Measurements from ENCODE around the gene C2CD4B.

The C2CD4B gene

DNA sequence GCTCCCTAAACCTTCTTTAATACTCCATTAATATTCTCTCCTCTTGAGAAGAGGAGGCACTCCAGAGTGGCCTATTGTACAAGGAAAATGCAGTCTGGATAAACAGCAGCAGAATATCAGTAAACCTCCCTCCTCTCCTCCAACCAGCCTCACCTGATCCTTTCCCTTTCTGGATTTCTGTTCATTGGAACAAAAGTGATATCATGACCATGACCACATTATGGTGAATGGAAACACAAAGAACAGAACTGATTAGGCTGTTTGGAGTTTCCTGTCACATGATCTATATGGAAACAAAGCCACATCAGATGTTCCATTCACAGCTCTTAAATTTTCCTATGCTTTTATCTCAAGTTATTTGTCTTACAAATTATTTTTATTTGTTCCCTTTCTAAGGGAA lies 14.6 kb downstream of the C2CD4B start:
- no peak overlapping the region for H3K27ac ChIP-seq
- no peak for TF ChIP-seq ZFX (IDR thresholded peaks at IDR 0.05; ENCODE audit: borderline replicate concordance)
- TF ChIP-seq, protein P1, sequence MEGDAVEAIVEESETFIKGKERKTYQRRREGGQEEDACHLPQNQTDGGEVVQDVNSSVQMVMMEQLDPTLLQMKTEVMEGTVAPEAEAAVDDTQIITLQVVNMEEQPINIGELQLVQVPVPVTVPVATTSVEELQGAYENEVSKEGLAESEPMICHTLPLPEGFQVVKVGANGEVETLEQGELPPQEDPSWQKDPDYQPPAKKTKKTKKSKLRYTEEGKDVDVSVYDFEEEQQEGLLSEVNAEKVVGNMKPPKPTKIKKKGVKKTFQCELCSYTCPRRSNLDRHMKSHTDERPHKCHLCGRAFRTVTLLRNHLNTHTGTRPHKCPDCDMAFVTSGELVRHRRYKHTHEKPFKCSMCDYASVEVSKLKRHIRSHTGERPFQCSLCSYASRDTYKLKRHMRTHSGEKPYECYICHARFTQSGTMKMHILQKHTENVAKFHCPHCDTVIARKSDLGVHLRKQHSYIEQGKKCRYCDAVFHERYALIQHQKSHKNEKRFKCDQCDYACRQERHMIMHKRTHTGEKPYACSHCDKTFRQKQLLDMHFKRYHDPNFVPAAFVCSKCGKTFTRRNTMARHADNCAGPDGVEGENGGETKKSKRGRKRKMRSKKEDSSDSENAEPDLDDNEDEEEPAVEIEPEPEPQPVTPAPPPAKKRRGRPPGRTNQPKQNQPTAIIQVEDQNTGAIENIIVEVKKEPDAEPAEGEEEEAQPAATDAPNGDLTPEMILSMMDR (IDR thresholded peaks at IDR 0.05): no peak

DNA sequence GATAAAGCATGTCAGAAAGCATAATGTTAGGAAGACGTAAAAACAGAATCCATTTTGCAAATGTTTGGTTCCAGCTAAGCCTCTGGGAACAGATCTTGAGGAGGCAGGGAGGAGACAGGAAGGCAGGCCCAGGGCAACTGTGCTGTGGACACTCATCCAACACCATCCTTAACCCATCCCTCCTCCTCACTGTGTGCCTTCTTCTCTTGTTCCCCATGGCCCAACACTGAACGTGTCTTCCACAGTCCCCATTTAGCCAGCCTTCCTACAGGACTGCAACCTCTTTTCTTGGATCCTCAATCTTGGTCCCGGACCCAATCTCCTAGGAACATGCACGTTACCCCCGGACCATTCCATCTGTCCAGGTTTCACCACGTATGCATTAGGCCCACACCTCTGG lies 15.4 kb downstream of the C2CD4B start:
- H3K27ac ChIP-seq: no peak overlapping the region
- no peak for TF ChIP-seq ZFX (IDR thresholded peaks at IDR 0.05; ENCODE audit: borderline replicate concordance)
- TF ChIP-seq, protein P1 (IDR thresholded peaks at IDR 0.05): no peak

DNA sequence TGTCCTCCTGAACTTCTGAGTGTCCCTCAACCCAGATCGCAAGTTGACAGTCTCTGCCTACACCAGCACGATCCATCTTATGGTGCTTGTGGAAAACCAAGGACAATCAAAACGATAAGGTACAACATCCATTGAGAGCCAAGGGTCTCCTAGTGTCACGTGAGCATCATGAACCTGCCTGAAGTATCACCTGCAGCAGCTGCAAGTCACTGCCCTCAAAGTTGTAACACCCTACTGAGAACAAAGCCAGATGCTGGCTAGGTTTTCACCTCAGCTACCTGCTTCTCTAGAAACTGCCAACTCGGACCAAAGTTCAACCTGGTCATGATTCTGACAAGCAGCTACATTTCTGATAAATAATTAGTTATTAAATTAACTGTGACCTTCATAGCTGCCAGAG lies 17.5 kb downstream of the C2CD4B start:
- TF ChIP-seq ZFX (IDR thresholded peaks at IDR 0.05; ENCODE audit: borderline replicate concordance): no peak
- TF ChIP-seq, protein P1 (IDR thresholded peaks at IDR 0.05): no peak
- no peak overlapping the region for H3K27ac ChIP-seq

DNA sequence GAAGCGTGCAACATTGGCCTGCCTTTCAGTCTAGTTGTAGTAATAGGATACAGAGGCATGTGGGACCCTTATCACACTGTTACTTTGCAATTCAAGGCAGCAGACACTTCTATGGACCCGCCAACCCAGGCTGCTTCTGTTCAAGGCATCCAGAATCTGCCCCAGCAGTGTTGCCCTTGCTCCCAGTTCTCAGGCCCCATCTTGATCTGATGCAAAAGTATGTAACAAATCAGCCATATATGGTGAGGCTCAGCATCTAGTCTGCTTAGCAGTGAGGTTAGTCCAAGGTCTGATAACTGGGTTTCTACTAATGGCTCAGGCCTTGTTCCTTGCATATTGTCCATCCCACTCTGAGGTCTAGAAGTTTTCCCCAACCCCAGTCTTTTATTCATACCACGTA lies 17.9 kb downstream of the C2CD4B start:
- no peak overlapping the region for H3K27ac ChIP-seq
- TF ChIP-seq ZFX (IDR thresholded peaks at IDR 0.05; ENCODE audit: borderline replicate concordance): no peak
- TF ChIP-seq, protein P1 (IDR thresholded peaks at IDR 0.05): no peak

DNA sequence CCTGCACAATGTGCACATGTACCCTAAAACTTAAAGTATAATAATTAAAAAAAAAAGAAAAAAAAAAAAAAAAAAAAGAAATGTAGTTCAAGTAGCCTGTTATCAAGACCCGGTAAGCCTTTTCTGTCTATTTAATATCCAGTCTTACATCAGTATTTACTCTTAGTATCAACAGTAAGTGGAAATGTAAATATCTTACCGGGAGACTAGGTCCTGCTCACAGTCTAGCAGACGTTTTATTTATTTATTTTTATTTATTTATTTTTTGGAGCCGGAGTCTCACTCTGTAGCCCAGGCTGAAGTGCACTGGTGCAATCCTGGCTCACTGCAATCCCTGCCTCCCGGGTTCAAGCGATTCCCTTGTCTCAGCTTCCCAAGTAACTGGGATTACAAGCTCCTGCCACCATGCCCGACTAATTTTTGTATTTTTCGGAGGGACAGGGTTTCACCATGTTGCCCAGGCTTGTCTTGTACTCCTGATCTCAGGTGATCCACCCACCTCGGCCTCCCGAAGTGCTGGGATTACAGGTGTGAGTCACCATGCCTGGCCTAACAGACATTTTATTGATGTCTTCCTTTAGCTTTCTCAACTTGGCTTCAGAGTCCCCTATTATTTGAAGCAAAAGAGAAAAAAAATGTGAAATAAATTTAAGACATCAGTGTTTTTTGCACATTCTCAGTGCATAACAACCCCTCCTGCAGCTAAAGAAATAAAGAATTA lies 19.9 kb downstream of the C2CD4B start:
- TF ChIP-seq, protein P1 (IDR thresholded peaks at IDR 0.05): no peak
- TF ChIP-seq ZFX (IDR thresholded peaks at IDR 0.05; ENCODE audit: borderline replicate concordance): no peak
- H3K27ac ChIP-seq: no peak overlapping the region

DNA sequence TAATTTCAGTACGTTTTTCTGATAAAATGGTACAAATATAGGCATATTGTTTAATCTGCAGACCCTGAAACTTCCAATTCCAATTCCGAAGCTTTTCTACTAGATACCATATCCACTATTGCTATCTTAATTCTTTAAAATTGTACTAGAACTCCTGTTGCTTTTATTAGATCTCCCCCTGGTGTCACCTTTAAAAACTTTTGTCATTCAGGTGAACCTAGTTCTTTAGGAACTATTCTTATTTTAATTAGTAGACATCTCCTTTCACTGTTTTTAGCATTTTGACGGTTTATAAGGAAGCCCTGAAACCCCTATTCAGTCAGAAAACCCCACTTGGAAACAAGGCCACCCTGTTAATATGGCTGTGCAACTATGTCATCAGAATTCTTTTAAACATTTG lies 22.3 kb downstream of the C2CD4B start:
- TF ChIP-seq ZFX (IDR thresholded peaks at IDR 0.05; ENCODE audit: borderline replicate concordance): no peak
- TF ChIP-seq, protein P1 (IDR thresholded peaks at IDR 0.05): peak; percentile 18; the same call in 1 of the 2 replicates
- no peak overlapping the region for H3K27ac ChIP-seq
